Urinary bladder (tissue), 4 donors: ENCODE data around the gene MIS18A. TPM values are rescaled to one million over a fixed set of nuclear protein-coding genes. Genes with fewer than 3 reads are reported as not detected.
"Not testable (repeated sequence)": the region's sequence is repeated elsewhere in the genome, so short reads cannot be mapped to it uniquely, and the experiment has no call there.

Source experiments
- DNase-seq: peaks from one replicate; pipeline ENCODE4 v3.0.0-alpha.2; 2015; ENCODE audit errors: extremely low spot score
- H3K27ac ChIP-seq: one replicate; pipeline ENCODE4 v1.5.1; 2013; ENCODE audit warnings: low read depth, mild to moderate bottlenecking, moderate library complexity
- H3K36me3 ChIP-seq: one replicate; pipeline ENCODE4 v1.6.1; 2013; ENCODE audit warnings: mild to moderate bottlenecking, moderate library complexity; ENCODE audit not compliant: insufficient read depth
- H3K4me1 ChIP-seq: one replicate; pipeline ENCODE4 v1.6.1; 2013; ENCODE audit warnings: mild to moderate bottlenecking, moderate library complexity; ENCODE audit not compliant: insufficient read depth
- H3K4me3 ChIP-seq: one replicate; pipeline ENCODE4 v1.5.1; 2013; ENCODE audit warnings: low read depth, low read length
- whole genome bisulfite sequencing: extraction: QIAGEN DNeasy Blood & Tissue Kit; methylation state at CpG from one replicate; pipeline ENCODE4 v1.1.7; 2013; 5-methylcytosine and 5-hydroxymethylcytosine counted together
- polyA plus RNA-seq: library from polyadenylated mRNA; stranded (reverse); fragments of 200-250 nt; gene quantifications from one replicate; pipeline ENCODE4 v1.2.3, GENCODE V29; 2013
- total RNA-seq: library from RNA; depleted of rRNA; stranded (reverse); fragments of >200 nt; gene quantifications from one replicate; pipeline ENCODE4 v1.2.3, GENCODE V29; 2014
- donor health status: healthy with polysubstance abuse.
- donor health status: healthy.

MIS18A gene
- total and polyA plus RNA-seq, 2 donors = 7.0 to 11.6 TPM

GRCh38 chr21:32312976-32313375, 34.1 kb upstream of the MIS18A start:
- Histone ChIP-seq H3K27ac (no peak overlapping the region), H3K36me3 (peaks cover 7% of the 10 kb centered on the region)
- 91% methylated on average over 6 of the region's 6 CpGs for whole genome bisulfite sequencing

GRCh38 chr21:32312326-32312725, 33.5 kb upstream of the MIS18A start:
- Histone ChIP-seq H3K4me3 (no peak overlapping the region), H3K27ac (no peak overlapping the region), H3K4me1 (no peaks in the 10 kb centered on the region), H3K36me3 (peaks cover 5% of the 10 kb centered on the region)
- 84% methylated on average over 5 of the region's 5 CpGs for WGBS
- DNase-seq = no peak

More at GRCh38 chr21:32312976-32313375, 34.1 kb upstream of the MIS18A start:
- no peak for DNase-seq
- Histone ChIP-seq H3K4me3 (no peak overlapping the region), H3K4me1 (no peaks in the 10 kb centered on the region)

- H3K36me3 ChIP-seq = no peaks in the 10 kb centered on the region
- no peak overlapping the region for H3K27ac ChIP-seq
- DNase-seq = no peak
- 95% methylated on average over 9 of the region's 9 CpGs for WGBS
- H3K4me3 ChIP-seq = no peak overlapping the region
- no peaks in the 10 kb centered on the region for H3K4me1 ChIP-seq
Measured at GRCh38 chr21:32311621-32312020, 32.8 kb upstream of the MIS18A start.

- 91% methylated on average over 9 of the region's 9 CpGs for WGBS
- H3K4me3 ChIP-seq, H3K36me3 ChIP-seq, H3K4me1 ChIP-seq, H3K27ac ChIP-seq, DNase-seq: not testable (repeated sequence)
Measured at GRCh38 chr21:32310976-32311375, 32.1 kb upstream of the MIS18A start.

- 88% methylated on average over 7 of the region's 7 CpGs for WGBS
- no peak for DNase-seq
- no peak overlapping the region for H3K27ac ChIP-seq
- no peaks in the 10 kb centered on the region for H3K36me3 ChIP-seq
- no peak overlapping the region for H3K4me3 ChIP-seq
- no peaks in the 10 kb centered on the region for H3K4me1 ChIP-seq
Measured at GRCh38 chr21:32309906-32310460, 31.1 kb upstream of the MIS18A start.

- Histone ChIP-seq H3K4me3 (no peak overlapping the region), H3K27ac (no peak overlapping the region), H3K4me1 (no peaks in the 10 kb centered on the region), H3K36me3 (no peaks in the 10 kb centered on the region)
- no peak for DNase-seq
- WGBS = 94% methylated on average over 10 of the region's 10 CpGs
Measured at GRCh38 chr21:32308696-32309095, 29.8 kb upstream of the MIS18A start.

GRCh38 chr21:32307706-32308105, 28.9 kb upstream of the MIS18A start:
- 96% methylated on average over 4 of the region's 4 CpGs for WGBS
- no peak for DNase-seq
- no peaks in the 10 kb centered on the region for H3K36me3 ChIP-seq
- H3K4me1 ChIP-seq = no peaks in the 10 kb centered on the region
- H3K27ac ChIP-seq = no peak overlapping the region
- no peak overlapping the region for H3K4me3 ChIP-seq

GRCh38 chr21:32306021-32306780, 27.4 kb upstream of the MIS18A start:
- Histone ChIP-seq H3K4me1 (no peaks in the 10 kb centered on the region), H3K4me3 (no peak overlapping the region), H3K36me3 (no peaks in the 10 kb centered on the region), H3K27ac (no peak overlapping the region)
- no peak for DNase-seq
- WGBS = 51% methylated on average over 22 of the region's 22 CpGs

- 96% methylated on average over 7 of the region's 7 CpGs for WGBS
- no peak overlapping the region for H3K27ac ChIP-seq
- H3K4me3 ChIP-seq = no peak overlapping the region
- H3K4me1 ChIP-seq = no peaks in the 10 kb centered on the region
- no peak for DNase-seq
- H3K36me3 ChIP-seq = no peaks in the 10 kb centered on the region
Measured at GRCh38 chr21:32304998-32305397, 26.1 kb upstream of the MIS18A start.

- Histone ChIP-seq H3K36me3 (no peaks in the 10 kb centered on the region), H3K27ac (no peak overlapping the region), H3K4me3 (no peak overlapping the region), H3K4me1 (no peaks in the 10 kb centered on the region)
- DNase-seq = no peak
- 98% methylated on average over 1 of the region's 1 CpG for WGBS
Measured at GRCh38 chr21:32303385-32303784, 24.5 kb upstream of the MIS18A start.

- Histone ChIP-seq H3K27ac (no peak overlapping the region), H3K4me1 (no peaks in the 10 kb centered on the region), H3K36me3 (no peaks in the 10 kb centered on the region), H3K4me3 (no peak overlapping the region)
- DNase-seq = no peak
- WGBS = 93% methylated on average over 6 of the region's 6 CpGs
Measured at GRCh38 chr21:32302560-32302959, 23.7 kb upstream of the MIS18A start.

- H3K27ac ChIP-seq = no peak overlapping the region
- WGBS = 89% methylated on average over 2 of the region's 2 CpGs
- DNase-seq = no peak
- H3K36me3 ChIP-seq = no peaks in the 10 kb centered on the region
- H3K4me1 ChIP-seq = no peaks in the 10 kb centered on the region
- H3K4me3 ChIP-seq = no peak overlapping the region
Measured at GRCh38 chr21:32301596-32301995, 22.7 kb upstream of the MIS18A start.

- 95% methylated on average over 41 of the region's 41 CpGs for WGBS
- Histone ChIP-seq H3K4me3 (no peak overlapping the region), H3K27ac (no peak overlapping the region), H3K36me3 (no peaks in the 10 kb centered on the region), H3K4me1 (no peaks in the 10 kb centered on the region)
- no peak for DNase-seq
Measured at GRCh38 chr21:32300117-32300681, 21.4 kb upstream of the MIS18A start.

GRCh38 chr21:32299695-32300094, 20.8 kb upstream of the MIS18A start:
- DNase-seq = no peak
- Histone ChIP-seq H3K4me3 (no peak overlapping the region), H3K27ac (no peak overlapping the region), H3K36me3 (no peaks in the 10 kb centered on the region), H3K4me1 (no peaks in the 10 kb centered on the region)
- 84% methylated on average over 6 of the region's 6 CpGs for WGBS
